GM18517 (cell line): ENCODE measurements around the gene POMGNT1.

Experiments used
- ATAC-seq: cut with Tn5 transposase; IDR thresholded peaks from one replicate; pipeline ENCODE4 v1.9.1; 2021; ENCODE audit warnings: mild to moderate bottlenecking, moderate library complexity; ENCODE audit not compliant: unreplicated experiment

Gene POMGNT1

GRCh38 chr1:46183926-46184557 is 14.2 kb downstream of the POMGNT1 start:
- ATAC-seq, result no peak

- ATAC-seq, result no peak
Observed at GRCh38 chr1:46183079-46183847, 15.0 kb downstream of the POMGNT1 start.

- no peak for ATAC-seq
Observed at GRCh38 chr1:46181343-46182260, 16.6 kb downstream of the POMGNT1 start.

- ATAC-seq, result no peak
Observed at GRCh38 chr1:46180082-46180616, 18.1 kb downstream of the POMGNT1 start.

GRCh38 chr1:46179138-46180081 is 18.8 kb downstream of the POMGNT1 start:
- peak; percentile 61 for ATAC-seq

- ATAC-seq, result no peak
Observed at GRCh38 chr1:46176211-46176865, 21.9 kb downstream of the POMGNT1 start, which contains the start of gene P3R3URF. Gene P3R3URF (minus strand): TSS chr1:46176488. CDS start chr1:46176471, 17 bp downstream.

GRCh38 chr1:46175243-46175642 is 23.0 kb downstream of the POMGNT1 start:
- ATAC-seq, result no peak

GRCh38 chr1:46174448-46175231 is 23.6 kb downstream of the POMGNT1 start, which contains the start of gene TSPAN1:
Gene TSPAN1 (plus strand): TSS chr1:46175087. CDS start chr1:46181108, 6,021 bp downstream.
- ATAC-seq, result no peak

GRCh38 chr1:46173361-46173856 is 24.8 kb downstream of the POMGNT1 start:
- ATAC-seq, result no peak

GRCh38 chr1:46172321-46172720 is 25.9 kb downstream of the POMGNT1 start:
- no peak for ATAC-seq

GRCh38 chr1:46171871-46172270 is 26.4 kb downstream of the POMGNT1 start:
- no peak for ATAC-seq

- no peak for ATAC-seq
Observed at GRCh38 chr1:46171351-46171750, 26.9 kb downstream of the POMGNT1 start.

GRCh38 chr1:46169811-46170454 is 28.3 kb downstream of the POMGNT1 start:
- no peak for ATAC-seq

- ATAC-seq, result no peak
Observed at GRCh38 chr1:46168477-46168876, 29.8 kb downstream of the POMGNT1 start.

GRCh38 chr1:46166521-46167462 is 31.4 kb downstream of the POMGNT1 start:
- ATAC-seq, result no peak

GRCh38 chr1:46160212-46160611 is 38.0 kb downstream of the POMGNT1 start:
- no peak for ATAC-seq

GRCh38 chr1:46159516-46159915 is 38.7 kb downstream of the POMGNT1 start:
- no peak for ATAC-seq
